ENCODE results near the gene PALD1. TPM values are rescaled to one million over a fixed set of nuclear protein-coding genes. Genes with fewer than 3 reads are reported as not detected.
A peak's percentile ranks its signal among the peaks of the same experiment; 100 is the strongest.

Gene PALD1
- total RNA-seq, 3 donors from 2014 or later (not counting 1 experiment from before 2014, with no cell fraction given): 0.21 TPM; not detected in 2

GRCh38 chr10:70498970-70499835 lies 20.6 kb downstream of the PALD1 start:
- peak overlapping the region in 1 of 2 donors; percentile 17 for H3K27ac Mint-ChIP-seq

GRCh38 chr10:70499836-70500167 lies 21.2 kb downstream of the PALD1 start:
- H3K9me3 ChIP-seq (ENCODE audit: control insufficient read depth, insufficient read depth, low read length): no peaks in the 10 kb centered on the region
- intact Hi-C loops (cut with micrococcal nuclease): no loop called here
- Mint-ChIP-seq H3K27ac (peak overlapping the region in 1 of 2 donors; percentile 17), H3K4me1 (peaks cover 23 to 37% of the 10 kb centered on the region in 2 donors), H3K4me3 (no peak overlapping the region), H3K27me3 (ENCODE audit: low read depth in 2 of 2) (no peaks in the 10 kb centered on the region), H3K36me3 (no peaks in the 10 kb centered on the region), H3K9me3 (no peaks in the 10 kb centered on the region)
- no peaks in the 10 kb centered on the region for H3K27me3 ChIP-seq (ENCODE audit: control insufficient read depth, insufficient read depth, low read length)
- H3K36me3 ChIP-seq (ENCODE audit: control insufficient read depth, insufficient read depth, low read length): no peaks in the 10 kb centered on the region
- no peak overlapping the region for H3K27ac ChIP-seq (ENCODE audit: low read length)
- TF ChIP-seq CTCF (IDR thresholded peaks at IDR 0.05): no peak
- DNase-seq: no peak
- H3K4me1 ChIP-seq (ENCODE audit: control insufficient read depth, insufficient read depth, low read length): peaks cover 31% of the 10 kb centered on the region
- ATAC-seq: peak in 1 of 3 donors; percentile 42
- no peak overlapping the region for H3K4me3 ChIP-seq (ENCODE audit: low read length)
- WGBS (ENCODE audit: insufficient coverage): 72% methylated on average over 4 of the region's 4 CpGs

More at GRCh38 chr10:70498970-70499835, 20.6 kb downstream of the PALD1 start:
- no peaks in the 10 kb centered on the region for H3K9me3 ChIP-seq (ENCODE audit: control insufficient read depth, insufficient read depth, low read length)
- intact Hi-C loops (cut with micrococcal nuclease): no loop called here
- no peak overlapping the region for H3K27ac ChIP-seq (ENCODE audit: low read length)
- Mint-ChIP-seq H3K4me3 (no peak overlapping the region), H3K4me1 (peaks cover 29 to 43% of the 10 kb centered on the region in 2 donors), H3K9me3 (no peaks in the 10 kb centered on the region), H3K27me3 (ENCODE audit: low read depth in 2 of 2) (no peaks in the 10 kb centered on the region), H3K36me3 (no peaks in the 10 kb centered on the region)
- WGBS (ENCODE audit: insufficient coverage): 65% methylated on average over 9 of the region's 10 CpGs
- H3K36me3 ChIP-seq (ENCODE audit: control insufficient read depth, insufficient read depth, low read length): no peaks in the 10 kb centered on the region
- ATAC-seq (no peak), DNase-seq (no peak)
- H3K4me1 ChIP-seq (ENCODE audit: control insufficient read depth, insufficient read depth, low read length): peaks cover 37% of the 10 kb centered on the region
- H3K4me3 ChIP-seq (ENCODE audit: low read length): no peak overlapping the region
- H3K27me3 ChIP-seq (ENCODE audit: control insufficient read depth, insufficient read depth, low read length): no peaks in the 10 kb centered on the region
- TF ChIP-seq CTCF (IDR thresholded peaks at IDR 0.05): no peak

- Histone ChIP-seq H3K4me1 (ENCODE audit: control insufficient read depth, insufficient read depth, low read length) (peaks cover 25% of the 10 kb centered on the region), H3K27me3 (ENCODE audit: control insufficient read depth, insufficient read depth, low read length) (no peaks in the 10 kb centered on the region), H3K9me3 (ENCODE audit: control insufficient read depth, insufficient read depth, low read length) (no peaks in the 10 kb centered on the region), H3K4me3 (ENCODE audit: low read length) (no peak overlapping the region), H3K36me3 (ENCODE audit: control insufficient read depth, insufficient read depth, low read length) (no peaks in the 10 kb centered on the region), H3K27ac (ENCODE audit: low read length) (no peak overlapping the region)
- peak overlapping the region; percentile 37 for H3K4me3 Mint-ChIP-seq
- no peaks in the 10 kb centered on the region for H3K9me3 Mint-ChIP-seq
- no peak for ATAC-seq
- H3K27me3 Mint-ChIP-seq (ENCODE audit: low read depth in 2 of 2): no peaks in the 10 kb centered on the region
- DNase-seq: no peak
- WGBS (ENCODE audit: insufficient coverage): 90% methylated on average over 9 of the region's 9 CpGs
- H3K27ac Mint-ChIP-seq: peak overlapping the region; percentile 12 to 14
- intact Hi-C loops (cut with micrococcal nuclease): no loop called here
- H3K4me1 Mint-ChIP-seq: peaks cover 17 to 31% of the 10 kb centered on the region in 2 donors
- no peak for TF ChIP-seq CTCF (IDR thresholded peaks at IDR 0.05)
- no peaks in the 10 kb centered on the region for H3K36me3 Mint-ChIP-seq
Measured at GRCh38 chr10:70500368-70500767, 21.8 kb downstream of the PALD1 start.

All from natural killer cell (primary cell).